HG02943 (cell line): ENCODE measurements around the gene NPC2.
"Not testable (repeated sequence)": the region's sequence is repeated elsewhere in the genome, so short reads cannot be mapped to it uniquely, and the experiment has no call there.

Source experiments
- ATAC-seq: cut with Tn5 transposase; IDR thresholded peaks from one replicate; pipeline ENCODE4 v1.9.1; 2021; ENCODE audit warnings: mild to moderate bottlenecking, low read depth, moderate library complexity; ENCODE audit not compliant: unreplicated experiment

Gene NPC2

GRCh38 chr14:74492776-74493342, at the start of gene NPC2:
Gene NPC2 (minus strand): TSS chr14:74493305. CDS start chr14:74493274, 31 bp downstream.
- ATAC-seq: peak; percentile 12

- ATAC-seq: no peak
Observed at GRCh38 chr14:74542056-74542685, 49.1 kb upstream of the NPC2 start.

- no peak for ATAC-seq
Observed at GRCh38 chr14:74541225-74541624, 48.1 kb upstream of the NPC2 start.

- ATAC-seq: no peak
Observed at GRCh38 chr14:74539503-74539902, 46.4 kb upstream of the NPC2 start.

GRCh38 chr14:74538411-74539391, 45.6 kb upstream of the NPC2 start:
- ATAC-seq: no peak

- not testable (repeated sequence) for ATAC-seq
Observed at GRCh38 chr14:74536336-74536735, 43.2 kb upstream of the NPC2 start.

- no peak for ATAC-seq
Observed at GRCh38 chr14:74535756-74536325, 42.7 kb upstream of the NPC2 start.

GRCh38 chr14:74533576-74533975, 40.5 kb upstream of the NPC2 start:
- ATAC-seq: no peak

GRCh38 chr14:74532246-74532645, 39.1 kb upstream of the NPC2 start:
- ATAC-seq: no peak

GRCh38 chr14:74531467-74531866, 38.4 kb upstream of the NPC2 start:
- ATAC-seq: no peak

GRCh38 chr14:74531006-74531405, 37.9 kb upstream of the NPC2 start:
- ATAC-seq: no peak

- ATAC-seq: no peak
Observed at GRCh38 chr14:74528886-74529285, 35.8 kb upstream of the NPC2 start.

GRCh38 chr14:74528406-74528805, 35.3 kb upstream of the NPC2 start:
- no peak for ATAC-seq

GRCh38 chr14:74527736-74528280, 34.7 kb upstream of the NPC2 start:
- ATAC-seq: no peak

GRCh38 chr14:74526854-74527585, 33.9 kb upstream of the NPC2 start:
- no peak for ATAC-seq

- ATAC-seq: no peak
Observed at GRCh38 chr14:74525361-74525851, 32.3 kb upstream of the NPC2 start.

GRCh38 chr14:74524812-74525135, 31.7 kb upstream of the NPC2 start:
- no peak for ATAC-seq

- no peak for ATAC-seq
Observed at GRCh38 chr14:74524076-74524811, 31.1 kb upstream of the NPC2 start.

GRCh38 chr14:74522740-74523139, 29.6 kb upstream of the NPC2 start:
- no peak for ATAC-seq
